ENCODE results near the gene BCAR3. TPM values are rescaled to one million over a fixed set of nuclear protein-coding genes. Genes with fewer than 3 reads are reported as not detected.
"Not testable (repeated sequence)": the region's sequence is repeated elsewhere in the genome, so short reads cannot be mapped to it uniquely, and the experiment has no call there.

BCAR3 gene
- polyA plus RNA-seq, 2 of the 4 experiments (the other 2 are of a cell fraction) = 31.6 to 33.4 TPM

- TF ChIP-seq MAX (IDR thresholded peaks at IDR 0.05) (no peak), MAFK (IDR thresholded peaks at IDR 0.05; ENCODE audit: partially characterized antibody) (peak; percentile 50), ZSCAN20 (CRISPR knock-in tag; IDR thresholded peaks at IDR 0.05) (no peak), EP300 (IDR thresholded peaks at IDR 0.05) (no peak)
- H3K4me1 ChIP-seq = peaks cover 87% of the 10 kb centered on the region
- FAIRE-seq (no peak), ATAC-seq (no peak), DNase-seq (ENCODE audit: low read depth in 1 of 2, low spot score in 1 of 2) (no peak)
- ChIA-PET CTCF (interaction anchor here (1.5 kb wide), 1 partner anchor 10 kb away, joined by 3 read pairs; no protein-coding TSS in a partner anchor), POLR2A (no interaction called here)
- 84% methylated on average over 13 of the region's 13 CpGs for WGBS (ENCODE audit: missing lambda C conversion rate)
- H3K27ac ChIP-seq = peak overlapping the region in 1 of 2 experiments; percentile 81; a peak in 3 of 6 replicates
- H3K4me2 ChIP-seq = 0 out of 3 replicates have a peak overlapping the region, but pooled peaks have one; percentile 12
- no peak overlapping the region for H3K4me3 ChIP-seq
- no peaks in the 10 kb centered on the region for H3K9me3 ChIP-seq
Observed at GRCh38 chr1:93593854-93594602, 87.6 kb downstream of the BCAR3 start.

GRCh38 chr1:93592551-93592949 is 89.1 kb downstream of the BCAR3 start:
- Histone ChIP-seq H3K27ac (peak overlapping the region; percentile 79 to 81), H3K4me1 (peaks cover 86% of the 10 kb centered on the region), H3K4me2 (peak overlapping the region; percentile 77), H3K9me3 (no peaks in the 10 kb centered on the region), H3K4me3 (no peak overlapping the region)
- no peak for TF ChIP-seq E2F6 (IDR thresholded peaks at IDR 0.05; ENCODE audit: borderline replicate concordance, low read depth)
- TF ChIP-seq MAZ (IDR thresholded peaks at IDR 0.05; ENCODE audit: borderline replicate concordance, low read depth, low read length) = no peak
- ATAC-seq (peak; percentile 40 to 57; a peak in 3 of 6 replicates), DNase-seq (ENCODE audit: low read depth in 1 of 2, low spot score in 1 of 2) (no peak), FAIRE-seq (no peak)
- 67% methylated on average over 6 of the region's 6 CpGs for WGBS (ENCODE audit: missing lambda C conversion rate)
- ChIA-PET POLR2A (no interaction called here), CTCF (interaction anchor here (1.1 to 1.9 kb wide), 4 partner anchors 9 to 254 kb away, joined by 3 to 6 read pairs (median 4); no protein-coding TSS in a partner anchor)

- FAIRE-seq (no peak), ATAC-seq (peak; percentile 48 to 51; a peak in 4 of 6 replicates), DNase-seq (ENCODE audit: low read depth in 1 of 2, low spot score in 1 of 2) (peak in 1 of 2 experiments; percentile 35)
- H3K27ac ChIP-seq = peak overlapping the region; percentile 79 to 81
- CTCF ChIA-PET = interaction anchor here (0.6 to 1.9 kb wide), 4 partner anchors 8 to 676 kb away, joined by 3 to 6 read pairs (median 4); no protein-coding TSS in a partner anchor
- no peak overlapping the region for H3K4me3 ChIP-seq
- POLR2A ChIA-PET = no interaction called here
- WGBS (ENCODE audit: missing lambda C conversion rate) = 58% methylated on average over 12 of the region's 17 CpGs
- H3K9me3 ChIP-seq = no peaks in the 10 kb centered on the region
- no peak for TF ChIP-seq BCL3 (IDR thresholded peaks at IDR 0.05)
- no peak for TF ChIP-seq SREBF2 (IDR thresholded peaks at IDR 0.05)
- TF ChIP-seq JUNB (IDR thresholded peaks at IDR 0.05) = no peak
- no peak for TF ChIP-seq RCOR1 (IDR thresholded peaks at IDR 0.05; ENCODE audit: low read depth, low read length)
- no peak for TF ChIP-seq HDAC2 (IDR thresholded peaks at IDR 0.05)
- peaks cover 84% of the 10 kb centered on the region for H3K4me1 ChIP-seq
- peak overlapping the region; percentile 77 for H3K4me2 ChIP-seq
Observed at GRCh38 chr1:93591676-93592550, 89.7 kb downstream of the BCAR3 start.

- ATAC-seq (peak in 1 of 2 experiments; percentile 28; a peak in 2 of 6 replicates), DNase-seq (ENCODE audit: low read depth in 1 of 2, low spot score in 1 of 2) (peak in 1 of 2 experiments; percentile 55)
- 31% methylated on average over 3 of the region's 3 CpGs for WGBS (ENCODE audit: missing lambda C conversion rate)
- FAIRE-seq, H3K4me3 ChIP-seq, H3K9me3 ChIP-seq, POLR2A ChIA-PET: not testable (repeated sequence)
- peak overlapping the region; percentile 79 to 81 for H3K27ac ChIP-seq
- CTCF ChIA-PET = interaction anchor here (1.5 to 1.9 kb wide), 2 partner anchors 253 to 255 kb away, joined by 4 to 6 read pairs; no protein-coding TSS in a partner anchor
- peak overlapping the region; percentile 77 for H3K4me2 ChIP-seq
- H3K4me1 ChIP-seq = peaks cover 83% of the 10 kb centered on the region
Observed at GRCh38 chr1:93591291-93591675, 90.4 kb downstream of the BCAR3 start.

Data from A549 (cell line).